Smooth muscle cell of the pulmonary artery (primary cell): Measurements from ENCODE around the gene RARS2. TPM values are rescaled to one million over a fixed set of nuclear protein-coding genes. Genes with fewer than 3 reads are reported as not detected.

Experiments
- total RNA-seq: library from RNA; depleted of rRNA; stranded (reverse); fragments of >200 nt; gene quantifications from 2 replicates; pipeline ENCODE4 v1.2.3, GENCODE V29; 2014

Gene RARS2, protein sequence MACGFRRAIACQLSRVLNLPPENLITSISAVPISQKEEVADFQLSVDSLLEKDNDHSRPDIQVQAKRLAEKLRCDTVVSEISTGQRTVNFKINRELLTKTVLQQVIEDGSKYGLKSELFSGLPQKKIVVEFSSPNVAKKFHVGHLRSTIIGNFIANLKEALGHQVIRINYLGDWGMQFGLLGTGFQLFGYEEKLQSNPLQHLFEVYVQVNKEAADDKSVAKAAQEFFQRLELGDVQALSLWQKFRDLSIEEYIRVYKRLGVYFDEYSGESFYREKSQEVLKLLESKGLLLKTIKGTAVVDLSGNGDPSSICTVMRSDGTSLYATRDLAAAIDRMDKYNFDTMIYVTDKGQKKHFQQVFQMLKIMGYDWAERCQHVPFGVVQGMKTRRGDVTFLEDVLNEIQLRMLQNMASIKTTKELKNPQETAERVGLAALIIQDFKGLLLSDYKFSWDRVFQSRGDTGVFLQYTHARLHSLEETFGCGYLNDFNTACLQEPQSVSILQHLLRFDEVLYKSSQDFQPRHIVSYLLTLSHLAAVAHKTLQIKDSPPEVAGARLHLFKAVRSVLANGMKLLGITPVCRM
- total RNA-seq: 34.3 and 42.2 TPM in 2 replicates

GRCh38 chr6:87589693-87590416 lies at the start of gene RARS2, which contains the start of gene ORC3:
RARS2 (minus strand) TSS chr6:87589987; CDS start chr6:87589957, 30 bp downstream.
ORC3 (plus strand) TSS chr6:87590135; CDS start chr6:87590169, 34 bp downstream.

GRCh38 chr6:87472525-87473418 lies 117.0 kb downstream of the RARS2 start, which contains the start of gene SLC35A1:
SLC35A1 (plus strand) TSS chr6:87472974; CDS start chr6:87473004, 30 bp downstream.

Other genes with a start within 250 kb of the RARS2 start
- gene C6orf163, start 245.2 kb downstream of the RARS2 start, total RNA-seq: 1.2 and 1.7 TPM in 2 replicates
- gene CFAP206, start 182.0 kb downstream of the RARS2 start, total RNA-seq: 0.50 and 0.59 TPM in 2 replicates
- gene SLC35A1, start 117.0 kb downstream of the RARS2 start, total RNA-seq: 16.5 and 23.7 TPM in 2 replicates
- 18.7 and 23.1 TPM in 2 replicates for gene ORC3, start 148 bp upstream of the RARS2 start, total RNA-seq
- 15.2 and 20.2 TPM in 2 replicates for gene AKIRIN2, start 112.2 kb upstream of the RARS2 start, total RNA-seq